ENCODE measurements around the gene VEPH1. TPM values are rescaled to one million over a fixed set of nuclear protein-coding genes. Genes with fewer than 3 reads are reported as not detected.

VEPH1 gene
- total and polyA plus RNA-seq, 2 donors from 2014 or later, result 17.8 to 29.2 TPM

GRCh38 chr3:157255797-157256196 lies 247.4 kb downstream of the VEPH1 start:
- Histone ChIP-seq H3K27ac (ENCODE audit: low read depth in 2 of 2, low read length in 2 of 2) (no peak overlapping the region), H3K9ac (ENCODE audit: low read length in 3 of 3) (no peak overlapping the region), H3K4me1 (ENCODE audit: control insufficient read depth in 2 of 3, insufficient read depth in 2 of 3, low read depth in 1 of 3, low read length in 3 of 3) (no peaks in the 10 kb centered on the region), H3K36me3 (ENCODE audit: control insufficient read depth in 2 of 3, insufficient read depth in 3 of 3, low read length in 3 of 3) (no peaks in the 10 kb centered on the region), H3K27me3 (ENCODE audit: control insufficient read depth, insufficient read depth, low read length) (no peaks in the 10 kb centered on the region), H3K4me3 (ENCODE audit: low read length in 3 of 3) (no peak overlapping the region), H3K9me3 (ENCODE audit: control insufficient read depth in 2 of 3, insufficient read depth in 1 of 3, low read length in 3 of 3) (no peaks in the 10 kb centered on the region)
- TF ChIP-seq CTCF (IDR thresholded peaks at IDR 0.05; ENCODE audit: borderline replicate concordance, extremely low read depth, insufficient read depth), result no peak
- FAIRE-seq (no peak), DNase-seq (no peak)
- intact Hi-C loops (cut with DNase I), result no loop called here

- intact Hi-C loops (cut with DNase I), result no loop called here
- no peak for FAIRE-seq
- H3K4me1 ChIP-seq (ENCODE audit: control insufficient read depth in 2 of 3, insufficient read depth in 2 of 3, low read depth in 1 of 3, low read length in 3 of 3), result no peaks in the 10 kb centered on the region
Observed at GRCh38 chr3:157251685-157252084, 251.5 kb downstream of the VEPH1 start.

GRCh38 chr3:157249606-157250005 lies 253.6 kb downstream of the VEPH1 start:
- no peaks in the 10 kb centered on the region for H3K36me3 ChIP-seq (ENCODE audit: control insufficient read depth in 2 of 3, insufficient read depth in 3 of 3, low read length in 3 of 3)
- no peaks in the 10 kb centered on the region for H3K9me3 ChIP-seq (ENCODE audit: control insufficient read depth in 2 of 3, insufficient read depth in 1 of 3, low read length in 3 of 3)
- no peak overlapping the region for H3K9ac ChIP-seq (ENCODE audit: low read length in 3 of 3)
- no peak for TF ChIP-seq CTCF (IDR thresholded peaks at IDR 0.05; ENCODE audit: borderline replicate concordance, extremely low read depth, insufficient read depth)
- intact Hi-C loops (cut with DNase I), result no loop called here
- FAIRE-seq (no peak), DNase-seq (no peak)
- no peak overlapping the region for H3K4me3 ChIP-seq (ENCODE audit: low read length in 3 of 3)
- no peak overlapping the region for H3K27ac ChIP-seq (ENCODE audit: low read depth in 2 of 2, low read length in 2 of 2)
- no peaks in the 10 kb centered on the region for H3K27me3 ChIP-seq (ENCODE audit: control insufficient read depth, insufficient read depth, low read length)
- no peaks in the 10 kb centered on the region for H3K4me1 ChIP-seq (ENCODE audit: control insufficient read depth in 2 of 3, insufficient read depth in 2 of 3, low read depth in 1 of 3, low read length in 3 of 3)

More at GRCh38 chr3:157251685-157252084, 251.5 kb downstream of the VEPH1 start:
- Histone ChIP-seq H3K4me3 (ENCODE audit: low read length in 3 of 3) (no peak overlapping the region), H3K9ac (ENCODE audit: low read length in 3 of 3) (no peak overlapping the region), H3K36me3 (ENCODE audit: control insufficient read depth in 2 of 3, insufficient read depth in 3 of 3, low read length in 3 of 3) (no peaks in the 10 kb centered on the region), H3K9me3 (ENCODE audit: control insufficient read depth in 2 of 3, insufficient read depth in 1 of 3, low read length in 3 of 3) (no peaks in the 10 kb centered on the region), H3K27ac (ENCODE audit: low read depth in 2 of 2, low read length in 2 of 2) (no peak overlapping the region), H3K27me3 (ENCODE audit: control insufficient read depth, insufficient read depth, low read length) (no peaks in the 10 kb centered on the region)
- no peak for DNase-seq
- TF ChIP-seq CTCF (IDR thresholded peaks at IDR 0.05; ENCODE audit: borderline replicate concordance, extremely low read depth, insufficient read depth), result no peak

Data from kidney (tissue), 14 donors.